HG02610 (cell line): ENCODE data around the gene FCN2.

Experiments
- ATAC-seq: cut with Tn5 transposase; IDR thresholded peaks from one replicate; pipeline ENCODE4 v1.9.1; 2021; ENCODE audit warnings: mild to moderate bottlenecking, moderate library complexity; ENCODE audit not compliant: unreplicated experiment

Gene FCN2

GRCh38 chr9:134880484-134881312 is at the start of gene FCN2:
Gene FCN2, plus strand, starts transcription at chr9:134880810. Its CDS starts 12 bp downstream, at chr9:134880822.
- no peak for ATAC-seq

- no peak for ATAC-seq
These were observed 49.5 kb upstream of the FCN2 start for GRCh38 chr9:134830926-134831720.

DNA sequence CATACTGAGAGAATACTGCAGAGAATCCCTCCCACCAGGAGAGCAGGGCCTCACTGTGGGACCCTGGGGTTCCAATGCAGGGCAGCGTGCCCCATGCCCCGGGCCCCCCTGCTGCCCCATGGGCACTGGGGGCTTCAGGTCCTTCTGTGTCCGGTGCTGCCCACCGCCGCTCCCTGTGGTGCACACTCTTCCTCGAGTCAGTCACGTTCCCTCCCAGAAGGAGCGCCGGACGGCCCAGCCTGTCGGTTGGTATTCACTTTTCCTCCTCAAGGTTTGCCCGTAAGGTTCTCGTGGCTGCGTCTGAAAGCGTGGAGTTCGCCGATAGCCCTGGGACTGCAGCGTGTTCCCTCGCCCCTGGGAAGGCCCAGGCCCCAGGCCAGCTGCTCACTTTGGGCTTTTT is 48.1 kb upstream of the FCN2 start:
- no peak for ATAC-seq

DNA sequence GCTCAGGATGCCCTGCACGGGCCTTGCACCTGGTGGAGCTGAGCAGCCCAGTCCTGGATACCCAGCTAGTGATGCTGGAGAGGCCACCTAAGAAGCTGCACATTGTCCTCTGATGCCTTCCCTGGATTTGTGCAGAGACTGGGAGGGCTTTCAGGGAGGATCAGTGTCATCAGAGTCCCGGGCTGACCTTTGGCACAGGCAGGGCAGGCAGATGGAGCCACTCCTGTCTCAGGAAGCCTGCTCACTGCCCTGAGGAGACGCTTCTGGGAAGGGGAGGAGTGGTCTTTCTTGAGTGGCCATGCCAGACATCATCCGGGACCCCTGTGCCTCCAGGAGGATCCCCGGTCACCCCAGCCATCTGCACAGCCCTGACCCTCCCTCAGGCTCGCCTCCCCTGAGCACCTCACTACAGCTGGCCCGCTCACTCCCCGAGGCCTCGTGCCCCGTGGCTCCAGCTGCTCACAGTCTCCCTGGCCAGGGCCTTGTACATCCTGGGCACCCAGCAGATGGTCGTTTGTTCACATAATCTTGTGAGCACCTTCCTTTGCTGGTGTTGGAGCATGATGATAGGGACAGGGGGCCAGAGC is 47.2 kb upstream of the FCN2 start:
- no peak for ATAC-seq

GRCh38 chr9:134834217-134834956 is 46.2 kb upstream of the FCN2 start:
- ATAC-seq = no peak

DNA sequence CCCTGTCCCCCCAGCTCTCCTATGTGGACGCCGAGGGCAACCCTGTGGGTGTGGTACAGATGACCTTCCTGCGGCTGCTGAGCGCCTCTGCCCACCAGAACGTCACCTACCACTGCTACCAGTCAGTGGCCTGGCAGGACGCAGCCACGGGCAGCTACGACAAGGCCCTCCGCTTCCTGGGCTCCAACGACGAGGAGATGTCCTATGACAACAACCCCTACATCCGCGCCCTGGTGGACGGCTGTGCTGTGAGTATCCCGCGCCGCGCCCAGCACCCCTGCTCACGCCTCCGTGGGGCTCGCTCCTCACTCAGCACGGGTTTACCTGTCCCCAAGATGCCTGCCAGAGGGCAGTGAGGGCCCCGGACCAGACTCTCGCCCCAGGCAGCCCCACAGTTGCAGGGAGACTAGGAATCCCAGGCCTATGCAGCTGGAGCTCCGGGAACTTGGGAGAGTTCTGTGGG is 45.6 kb upstream of the FCN2 start:
- no peak for ATAC-seq

GRCh38 chr9:134835448-134835847 is 45.2 kb upstream of the FCN2 start:
- ATAC-seq = no peak

- no peak for ATAC-seq
These were observed 44.6 kb upstream of the FCN2 start for GRCh38 chr9:134835987-134836386.

DNA sequence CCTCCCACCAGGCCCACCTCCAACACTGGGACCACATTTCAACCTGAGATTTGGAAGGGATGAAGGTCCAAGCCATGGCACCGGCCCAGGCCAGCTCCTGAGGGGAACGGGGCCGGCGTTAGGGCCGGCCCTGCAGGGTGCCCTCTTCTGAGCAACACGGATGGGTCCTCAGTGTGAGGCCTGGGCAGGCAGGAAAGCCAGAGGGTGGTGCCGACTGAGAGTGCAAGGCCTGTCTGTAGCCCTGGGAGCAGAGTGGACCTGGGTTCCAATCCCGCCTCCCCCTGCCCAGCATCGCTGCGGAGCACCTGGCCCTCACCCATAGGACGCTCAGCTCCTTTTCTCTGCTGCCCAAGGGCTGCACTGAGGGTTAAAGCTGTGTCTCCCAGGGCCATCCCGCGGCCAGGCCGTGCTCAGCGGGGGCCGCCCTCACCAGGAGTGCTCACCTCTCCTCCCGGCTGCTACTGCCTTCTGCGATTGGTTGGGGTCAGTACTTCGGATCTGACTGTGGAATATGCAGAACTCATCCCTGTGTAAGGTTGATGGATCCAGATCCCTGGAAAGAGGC is 44.1 kb upstream of the FCN2 start:
- no peak for ATAC-seq

GRCh38 chr9:134837529-134837928 is 43.1 kb upstream of the FCN2 start:
- no peak for ATAC-seq

DNA sequence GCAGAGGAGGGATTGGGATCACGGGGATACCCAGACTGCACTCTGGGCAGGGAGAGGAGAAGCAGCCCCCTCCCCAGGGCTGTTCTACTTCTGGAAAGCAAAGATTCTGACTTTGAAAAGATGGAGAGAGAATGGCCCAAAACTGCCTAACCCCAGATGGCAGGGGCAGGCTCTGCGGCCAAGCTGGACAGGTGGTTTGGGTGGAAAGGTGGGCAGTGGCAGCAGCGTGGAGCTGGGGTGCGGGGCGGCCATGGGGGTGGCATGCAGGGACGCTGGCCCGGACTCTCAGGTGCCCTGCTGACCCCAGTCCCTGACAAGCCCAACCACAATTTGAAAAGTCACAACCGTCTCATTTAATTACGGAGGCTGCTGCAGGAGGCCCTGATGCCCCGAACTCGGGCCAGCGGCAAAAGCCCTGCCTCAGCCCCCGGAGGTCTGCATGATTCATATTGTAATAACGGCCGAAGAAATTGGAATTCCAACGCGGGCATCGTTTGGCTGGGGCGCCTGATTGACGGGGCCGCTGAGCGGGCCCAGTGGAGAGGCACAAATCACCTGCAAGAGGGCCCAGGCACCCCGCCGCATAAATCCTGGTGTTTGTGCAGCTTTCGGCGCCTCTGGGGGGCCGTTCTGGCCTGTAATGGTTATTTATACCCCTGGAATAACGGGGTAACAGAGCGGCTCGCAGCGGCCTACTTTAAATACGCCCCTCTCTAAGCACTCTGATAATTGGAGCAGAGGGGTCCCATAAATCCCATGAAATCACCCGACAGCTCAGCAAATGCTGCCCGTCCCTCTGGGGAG is 41.8 kb upstream of the FCN2 start:
- no peak for ATAC-seq

DNA sequence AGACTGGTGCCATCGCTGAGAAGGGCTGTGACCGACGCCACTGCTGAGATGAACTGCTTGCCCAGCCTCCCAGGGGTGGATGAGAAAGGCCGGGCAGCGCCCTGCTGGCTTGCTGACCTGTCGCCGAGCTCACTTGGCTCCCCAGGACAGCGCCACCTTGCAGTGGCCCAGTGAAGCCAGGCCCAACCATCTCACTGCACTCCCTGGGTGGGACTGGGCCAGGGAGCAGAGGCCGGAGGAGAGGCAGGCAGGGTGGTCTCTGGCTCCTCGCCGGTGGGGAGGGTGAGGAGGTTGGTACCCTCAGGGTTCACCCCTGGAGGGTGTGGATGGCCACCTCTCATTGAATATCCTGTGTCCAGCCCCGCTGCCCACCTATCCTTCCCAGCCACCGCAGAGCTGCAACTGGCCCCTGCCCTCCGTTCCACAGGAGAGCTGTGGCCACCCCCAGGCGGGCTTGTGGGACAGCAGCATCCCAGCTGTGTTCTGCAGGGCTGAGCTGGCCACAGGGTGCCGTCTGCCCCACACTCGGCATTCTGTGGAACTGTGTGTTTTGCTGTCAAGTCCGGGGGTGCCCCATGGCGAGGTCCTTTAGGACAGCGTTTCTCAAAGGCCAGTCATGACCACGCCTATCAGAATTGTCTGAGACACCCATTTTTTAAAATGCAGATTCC is 41.0 kb upstream of the FCN2 start:
- no peak for ATAC-seq

DNA sequence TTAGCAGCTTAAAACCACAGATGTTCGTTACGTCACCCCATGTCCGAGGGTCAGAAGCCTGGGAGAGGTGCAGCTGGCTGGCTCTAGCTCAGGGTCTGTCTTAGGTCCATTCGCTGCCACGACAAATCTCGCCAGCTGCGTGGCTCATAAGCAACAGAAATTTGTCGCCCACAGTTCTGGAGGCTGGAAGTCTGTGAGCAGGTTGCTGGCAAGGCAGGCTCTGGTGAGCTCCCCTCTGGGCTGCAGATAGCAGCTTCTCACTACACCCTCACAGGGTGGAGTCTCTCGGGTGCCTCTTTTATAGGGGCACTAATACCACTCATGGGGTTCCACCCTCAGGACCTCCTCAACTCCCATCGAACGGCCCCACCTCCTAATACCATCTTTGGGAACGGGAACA is 40.1 kb upstream of the FCN2 start:
- no peak for ATAC-seq

- no peak for ATAC-seq
These were observed 39.3 kb upstream of the FCN2 start for GRCh38 chr9:134841180-134841904.

DNA sequence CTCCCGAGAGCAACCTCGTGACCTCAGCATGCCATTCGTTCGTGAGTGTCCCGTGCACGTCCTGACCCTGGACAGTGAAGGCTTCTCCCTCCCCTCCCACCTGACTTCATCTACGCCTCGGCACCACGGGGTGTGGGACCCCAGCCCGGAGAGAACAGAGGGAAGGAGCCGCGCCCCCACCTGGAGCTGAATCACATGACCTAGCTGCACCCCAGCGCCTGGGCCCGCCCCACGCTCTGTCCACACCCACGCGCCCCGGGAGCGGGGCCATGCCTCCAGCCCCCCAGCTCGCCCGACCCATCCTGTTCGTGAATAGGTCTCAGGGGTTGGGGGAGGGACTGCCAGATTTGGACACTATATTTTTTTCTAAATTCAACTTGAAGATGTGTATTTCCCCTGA is 38.3 kb upstream of the FCN2 start:
- no peak for ATAC-seq

GRCh38 chr9:134843740-134844139 is 36.9 kb upstream of the FCN2 start:
- no peak for ATAC-seq

DNA sequence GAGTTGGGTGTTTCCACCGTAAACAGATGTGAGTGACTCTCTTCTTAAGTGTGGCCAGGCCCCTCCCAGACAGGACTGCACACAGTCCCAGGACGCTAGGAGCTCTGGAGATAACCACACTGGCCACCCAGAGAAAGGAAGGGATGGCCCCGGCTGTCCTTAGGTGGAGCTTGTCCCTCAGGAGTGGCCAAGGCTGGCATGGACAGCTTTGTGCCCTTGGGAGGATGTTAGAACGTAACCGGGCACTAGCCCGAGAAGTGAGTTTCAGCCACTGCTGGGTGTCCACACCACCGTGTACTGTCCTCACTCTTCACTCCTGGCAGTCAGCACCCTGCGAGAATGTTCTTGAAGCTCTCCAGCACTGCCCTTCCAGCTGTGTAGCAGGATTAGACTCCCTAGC is 35.8 kb upstream of the FCN2 start:
- ATAC-seq = no peak

GRCh38 chr9:134846187-134846586 is 34.4 kb upstream of the FCN2 start:
- ATAC-seq = no peak

- ATAC-seq = no peak
These were observed 33.9 kb upstream of the FCN2 start for GRCh38 chr9:134846699-134847098.
